ENCODE measurements around the gene CFAP65.

Gene CFAP65

GRCh38 chr2:219022616-219023015, 18.7 kb downstream of the CFAP65 start:
- H3K4me3 ChIP-seq (ENCODE audit: low read depth, low read length), result no peak overlapping the region
- H3K36me3 ChIP-seq, result no peaks in the 10 kb centered on the region
- no peak overlapping the region for H3K27ac ChIP-seq
- no peaks in the 10 kb centered on the region for H3K27me3 ChIP-seq (ENCODE audit: insufficient read depth, low read depth, severe bottlenecking)
- DNase-seq, result no peak
- no peaks in the 10 kb centered on the region for H3K9me3 ChIP-seq (ENCODE audit: severe bottlenecking)
- no peak for TF ChIP-seq CTCF (IDR thresholded peaks at IDR 0.05; ENCODE audit: low read depth, low read length)

- no peak for TF ChIP-seq CTCF (IDR thresholded peaks at IDR 0.05; ENCODE audit: low read depth, low read length)
- Histone ChIP-seq H3K27me3 (ENCODE audit: insufficient read depth, low read depth, severe bottlenecking) (no peaks in the 10 kb centered on the region), H3K9me3 (ENCODE audit: severe bottlenecking) (no peaks in the 10 kb centered on the region), H3K4me3 (ENCODE audit: low read depth, low read length) (no peak overlapping the region), H3K36me3 (no peaks in the 10 kb centered on the region), H3K27ac (no peak overlapping the region)
- no peak for DNase-seq
These were observed 19.3 kb downstream of the CFAP65 start for GRCh38 chr2:219022041-219022440.

- no peak for TF ChIP-seq CTCF (IDR thresholded peaks at IDR 0.05; ENCODE audit: low read depth, low read length)
- no peak for DNase-seq
- H3K4me3 ChIP-seq (ENCODE audit: low read depth, low read length), result no peak overlapping the region
- no peaks in the 10 kb centered on the region for H3K27me3 ChIP-seq (ENCODE audit: insufficient read depth, low read depth, severe bottlenecking)
- H3K27ac ChIP-seq, result no peak overlapping the region
- no peaks in the 10 kb centered on the region for H3K9me3 ChIP-seq (ENCODE audit: severe bottlenecking)
- no peaks in the 10 kb centered on the region for H3K36me3 ChIP-seq
These were observed 19.7 kb downstream of the CFAP65 start for GRCh38 chr2:219021591-219021990.

GRCh38 chr2:219020604-219021365, 20.5 kb downstream of the CFAP65 start:
- no peaks in the 10 kb centered on the region for H3K9me3 ChIP-seq (ENCODE audit: severe bottlenecking)
- H3K36me3 ChIP-seq, result no peaks in the 10 kb centered on the region
- no peak overlapping the region for H3K27ac ChIP-seq
- no peak overlapping the region for H3K4me3 ChIP-seq (ENCODE audit: low read depth, low read length)
- DNase-seq, result no peak
- TF ChIP-seq CTCF (IDR thresholded peaks at IDR 0.05; ENCODE audit: low read depth, low read length), result no peak
- H3K27me3 ChIP-seq (ENCODE audit: insufficient read depth, low read depth, severe bottlenecking), result no peaks in the 10 kb centered on the region

GRCh38 chr2:219019436-219019835, 21.9 kb downstream of the CFAP65 start:
- Histone ChIP-seq H3K9me3 (ENCODE audit: severe bottlenecking) (no peaks in the 10 kb centered on the region), H3K4me3 (ENCODE audit: low read depth, low read length) (no peak overlapping the region), H3K36me3 (no peaks in the 10 kb centered on the region), H3K27ac (no peak overlapping the region), H3K27me3 (ENCODE audit: insufficient read depth, low read depth, severe bottlenecking) (no peaks in the 10 kb centered on the region)
- no peak for TF ChIP-seq CTCF (IDR thresholded peaks at IDR 0.05; ENCODE audit: low read depth, low read length)
- DNase-seq, result no peak

GRCh38 chr2:219018726-219019125, 22.6 kb downstream of the CFAP65 start:
- H3K27ac ChIP-seq, result no peak overlapping the region
- DNase-seq, result no peak
- TF ChIP-seq CTCF (IDR thresholded peaks at IDR 0.05; ENCODE audit: low read depth, low read length), result no peak
- no peaks in the 10 kb centered on the region for H3K36me3 ChIP-seq
- no peak overlapping the region for H3K4me3 ChIP-seq (ENCODE audit: low read depth, low read length)
- no peaks in the 10 kb centered on the region for H3K9me3 ChIP-seq (ENCODE audit: severe bottlenecking)
- no peaks in the 10 kb centered on the region for H3K27me3 ChIP-seq (ENCODE audit: insufficient read depth, low read depth, severe bottlenecking)

Measured in WERI-Rb-1 (cell line).